GM19043 (cell line): ENCODE measurements around the gene GNB2.
"Not testable (repeated sequence)": the region's sequence is repeated elsewhere in the genome, so short reads cannot be mapped to it uniquely, and the experiment has no call there.

ENCODE experiments used
- ATAC-seq: cut with Tn5 transposase; IDR thresholded peaks from one replicate; pipeline ENCODE4 v1.9.1; 2021; ENCODE audit warnings: low read depth; ENCODE audit not compliant: unreplicated experiment

Gene GNB2

DNA sequence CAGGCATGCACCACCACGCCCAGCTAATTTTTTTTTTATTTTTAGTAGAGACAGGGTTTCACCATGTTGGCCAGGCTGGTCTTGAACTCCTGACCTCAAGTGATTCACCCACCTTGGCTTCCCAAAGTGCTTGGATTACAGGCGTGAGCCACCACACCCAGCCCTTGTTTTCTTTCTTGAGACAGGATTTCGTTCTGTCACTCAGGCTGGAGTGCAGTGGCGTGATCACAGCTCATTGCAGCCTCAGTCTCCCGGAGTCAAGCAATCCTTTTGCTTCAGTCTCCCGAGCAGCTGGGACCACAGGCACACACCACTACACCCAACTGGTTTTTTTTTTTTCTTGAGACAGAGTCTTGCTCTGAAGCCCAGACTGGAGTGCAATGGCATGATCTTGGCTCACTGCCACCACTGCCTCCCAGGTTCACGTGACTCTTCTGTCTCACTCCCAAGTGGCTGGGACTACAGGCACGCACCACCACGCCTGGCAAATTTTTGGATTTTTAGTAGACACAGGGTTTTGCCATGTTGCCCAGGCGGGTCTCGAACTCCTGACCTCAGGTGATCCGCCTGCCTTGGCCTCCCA lies 11.3 kb upstream of the GNB2 start:
- ATAC-seq = not testable (repeated sequence)

GRCh38 chr7:100665168-100665726 lies 8.3 kb upstream of the GNB2 start:
- no peak for ATAC-seq

GRCh38 chr7:100667331-100668068 lies 6.0 kb upstream of the GNB2 start:
- ATAC-seq = no peak

DNA sequence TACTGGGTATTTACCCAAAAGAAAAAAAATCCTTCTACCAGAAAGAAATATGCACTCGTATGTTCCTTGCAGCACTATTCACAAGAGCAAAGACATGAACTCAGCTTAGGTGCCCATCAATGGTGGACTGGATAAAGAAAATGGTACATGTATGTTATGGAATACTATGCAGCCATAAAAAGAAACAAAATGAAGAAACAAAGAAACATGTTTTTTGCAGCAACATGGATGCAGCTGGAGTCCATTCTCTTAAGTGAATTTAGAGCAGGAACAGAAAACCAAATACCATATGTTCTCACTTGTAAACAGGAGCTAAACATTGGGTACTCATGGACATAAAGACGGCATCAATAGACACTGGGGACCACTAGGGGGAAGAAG lies 5.5 kb upstream of the GNB2 start:
- ATAC-seq = no peak

GRCh38 chr7:100669106-100669505 lies 4.4 kb upstream of the GNB2 start:
- not testable (repeated sequence) for ATAC-seq

DNA sequence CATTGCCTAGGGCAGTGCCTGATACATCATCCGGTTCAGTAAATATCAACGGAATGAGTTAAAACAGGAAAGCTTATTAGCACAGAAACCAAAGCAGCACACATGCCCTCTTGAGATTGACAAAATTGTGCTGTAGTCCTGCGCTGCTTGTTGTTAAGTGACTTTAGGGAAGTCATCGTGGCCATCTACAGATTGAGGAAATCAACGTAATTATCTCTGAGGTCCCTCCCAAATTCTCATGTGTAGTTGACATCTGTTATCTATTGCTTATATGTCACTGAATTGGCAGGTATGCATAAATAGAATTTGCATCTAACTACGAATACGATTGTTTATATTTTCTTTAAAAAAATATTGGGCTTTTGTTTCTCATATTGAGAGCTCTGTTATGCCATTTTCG lies 3.5 kb upstream of the GNB2 start:
- ATAC-seq = no peak

DNA sequence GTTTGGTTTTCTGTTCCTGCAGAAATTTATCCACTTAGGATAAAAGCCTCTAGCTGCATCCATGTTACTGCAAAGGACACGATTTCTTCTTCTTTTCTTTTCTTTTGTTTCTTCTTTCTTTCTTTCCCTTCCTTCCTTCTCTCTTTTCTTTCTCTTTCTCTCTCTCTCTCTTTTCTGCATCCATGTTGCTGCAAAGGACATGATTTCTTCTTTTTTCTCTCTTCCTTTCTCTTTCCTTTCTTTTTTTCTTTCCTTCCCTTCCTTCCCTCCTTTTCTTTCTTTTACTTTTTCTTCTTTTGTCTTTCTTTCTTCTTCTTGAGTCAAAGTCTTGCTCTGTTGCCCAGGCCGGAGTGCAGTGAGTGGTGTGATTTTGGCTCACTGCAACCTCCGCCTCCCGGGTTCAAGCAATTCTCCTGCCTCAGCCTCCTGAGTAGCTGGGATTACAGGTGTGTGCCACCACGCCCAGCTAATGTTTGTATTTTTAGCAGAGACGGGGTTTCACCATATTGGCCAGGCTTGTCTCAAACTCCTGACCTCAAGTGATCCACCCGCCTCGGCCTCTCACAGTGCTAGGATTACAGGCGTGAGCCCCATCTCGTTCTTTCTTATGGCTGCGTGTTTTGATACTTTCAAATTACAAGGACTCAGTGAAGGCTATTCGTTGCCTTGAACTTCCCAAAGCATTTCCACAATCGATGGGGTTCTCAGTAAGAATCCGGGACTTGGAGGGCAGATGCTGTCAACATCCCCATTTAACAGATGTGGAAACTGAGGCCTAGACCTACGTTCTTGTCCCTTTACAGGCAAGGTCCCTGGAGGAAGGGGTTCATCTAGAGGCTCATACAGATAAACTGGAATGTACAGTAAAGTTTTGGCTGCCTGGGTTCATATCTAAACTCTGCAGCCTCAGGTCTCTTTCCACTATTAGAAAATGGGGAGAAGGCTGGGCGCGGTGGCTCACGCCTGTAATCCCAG lies 1.9 kb upstream of the GNB2 start:
- ATAC-seq = no peak

- no peak for ATAC-seq
These were observed 436 bp downstream of the GNB2 start for GRCh38 chr7:100673942-100674410.

GRCh38 chr7:100674411-100675104 lies 1.0 kb downstream of the GNB2 start:
- ATAC-seq = no peak

DNA sequence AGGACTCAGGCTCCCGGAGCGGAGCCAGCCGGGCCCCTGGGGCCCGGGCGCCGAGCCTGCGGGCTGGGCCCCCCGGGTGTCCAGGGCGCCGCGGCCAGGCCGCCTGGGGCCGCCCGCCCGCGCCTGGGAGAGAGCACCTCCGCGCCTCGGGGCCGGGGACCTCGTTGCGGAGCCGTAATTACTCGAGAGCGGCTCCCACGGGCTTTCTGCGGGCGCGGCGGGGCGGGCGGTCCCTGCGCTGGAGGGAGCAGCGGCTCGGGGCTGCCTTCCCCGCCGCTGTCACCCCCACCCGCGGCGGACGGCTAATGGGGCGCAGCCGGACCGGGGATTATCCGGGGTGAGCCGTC lies 1.5 kb downstream of the GNB2 start:
- no peak for ATAC-seq

DNA sequence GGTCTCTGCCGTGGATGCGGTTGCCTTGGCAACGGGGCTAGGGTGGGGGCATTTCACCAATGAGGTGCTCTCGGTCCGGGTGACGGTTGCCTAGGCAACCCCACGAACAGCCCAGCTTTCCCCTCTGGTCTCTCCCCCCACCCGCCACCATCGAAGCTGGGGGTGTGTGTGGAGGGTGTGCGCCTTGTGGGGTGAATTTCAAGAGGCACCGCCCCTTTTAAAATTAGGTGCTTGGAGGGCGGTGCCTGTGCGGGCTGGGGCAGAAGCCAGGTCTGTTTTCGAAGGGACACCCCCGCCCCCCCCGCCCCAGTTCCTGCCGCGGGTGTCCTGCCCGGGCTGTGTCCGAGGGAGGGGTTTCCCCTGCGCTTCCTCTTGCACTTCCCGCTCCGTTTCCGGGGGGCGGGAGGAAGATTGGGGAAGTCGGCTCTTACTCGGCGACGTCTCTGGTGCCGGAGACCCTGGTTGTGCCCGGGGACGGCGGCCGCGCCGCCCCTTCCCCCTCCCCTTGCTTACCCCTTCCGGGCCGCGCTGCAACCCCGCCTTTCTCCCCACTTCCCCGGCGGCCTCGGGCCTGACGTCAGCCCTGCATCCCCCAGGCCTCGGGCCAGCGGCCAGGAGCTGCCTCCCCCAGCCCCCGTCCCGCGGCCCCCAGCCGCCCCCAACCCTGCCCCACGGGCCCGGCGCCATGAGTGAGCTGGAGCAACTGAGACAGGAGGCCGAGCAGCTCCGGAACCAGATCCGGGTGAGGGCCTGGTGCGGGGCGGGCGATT lies 2.2 kb downstream of the GNB2 start:
- ATAC-seq = peak; percentile 36

GRCh38 chr7:100676501-100677306 lies 3.2 kb downstream of the GNB2 start:
- no peak for ATAC-seq

GRCh38 chr7:100677308-100678267 lies 4.0 kb downstream of the GNB2 start:
- no peak for ATAC-seq

- ATAC-seq = no peak
These were observed 4.9 kb downstream of the GNB2 start for GRCh38 chr7:100678291-100678984.

DNA sequence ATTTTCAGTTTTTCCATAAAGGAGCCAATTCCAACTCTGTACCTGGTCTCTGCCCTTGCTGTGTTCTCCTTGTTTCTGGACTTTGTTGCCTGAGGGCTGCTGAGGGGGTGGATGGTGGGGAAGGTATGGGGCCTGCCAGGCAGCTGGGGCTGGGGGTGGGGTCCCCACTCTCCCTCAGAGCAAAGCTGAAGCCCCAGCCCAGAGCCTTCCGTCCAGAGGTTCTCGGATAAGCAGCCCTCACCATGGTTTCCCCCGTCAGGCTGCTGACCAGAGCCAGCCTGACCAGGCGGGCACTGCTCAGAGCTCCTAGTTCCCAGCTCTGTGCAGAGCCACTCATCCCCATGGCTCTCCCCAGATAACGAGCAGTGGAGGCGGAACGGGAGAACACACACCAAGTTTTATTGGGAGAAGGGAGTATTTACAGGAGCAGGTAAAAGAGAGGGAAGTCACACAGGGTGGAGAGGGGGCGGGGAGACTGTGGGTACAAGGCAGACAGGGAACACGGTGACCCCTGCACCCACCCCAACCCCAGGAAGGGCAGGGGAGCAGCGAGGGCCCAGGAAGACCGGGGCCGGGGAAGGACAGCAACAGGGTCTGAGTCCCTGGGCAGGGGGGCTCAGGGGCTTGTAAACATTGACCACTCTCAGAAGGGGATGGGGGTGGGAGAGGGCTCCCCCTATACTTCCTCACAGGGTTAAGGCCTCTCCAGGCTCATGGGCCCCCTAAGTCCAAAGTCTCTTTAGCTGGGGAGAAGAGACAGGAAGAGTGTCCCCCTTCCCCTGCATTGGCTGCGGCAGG lies 5.8 kb downstream of the GNB2 start:
- ATAC-seq = no peak

- ATAC-seq = no peak
These were observed 6.5 kb downstream of the GNB2 start for GRCh38 chr7:100679927-100680575.
